Fibroblast of villous mesenchyme (primary cell): ENCODE data around the gene SMC1B. TPM values are rescaled to one million over a fixed set of nuclear protein-coding genes. Genes with fewer than 3 reads are reported as not detected.
"Not testable (repeated sequence)": the region's sequence is repeated elsewhere in the genome, so short reads cannot be mapped to it uniquely, and the experiment has no call there.

Source experiments
- DNase-seq: peaks from one replicate; pipeline ENCODE4 v3.0.0-alpha.2; 2010; ENCODE audit warnings: low read depth
- H3K4me3 ChIP-seq: 2 replicates; pipeline ENCODE4 v1.5.1; 2011; ENCODE audit warnings: low read depth, mild to moderate bottlenecking, low read length
- CTCF ChIP-seq: IDR thresholded peaks from 2 replicates; pipeline ENCODE4 v1.5.1; 2012; ENCODE audit warnings: low read depth, mild to moderate bottlenecking, low read length; ENCODE audit not compliant: insufficient read depth
- total RNA-seq: library from RNA; depleted of rRNA; stranded (reverse); fragments of >200 nt; gene quantifications from 2 replicates; pipeline ENCODE4 v1.2.3, GENCODE V29; 2012

SMC1B gene
- total RNA-seq, 1 donor: not detected

- H3K4me3 ChIP-seq: no peak overlapping the region
- TF ChIP-seq CTCF: no peak
- DNase-seq: peak; percentile 43
Measured at GRCh38 chr22:45442116-45442515, 28.7 kb upstream of the SMC1B start.

- TF ChIP-seq CTCF: peak; percentile 76
Measured at GRCh38 chr22:45441138-45441537, 27.7 kb upstream of the SMC1B start.

GRCh38 chr22:45440688-45441087, 27.3 kb upstream of the SMC1B start:
- not testable (repeated sequence) for DNase-seq, H3K4me3 ChIP-seq

More at GRCh38 chr22:45441138-45441537, 27.7 kb upstream of the SMC1B start:
- no peak overlapping the region for H3K4me3 ChIP-seq
- peak; percentile 79 for DNase-seq

GRCh38 chr22:45438336-45438735, 24.9 kb upstream of the SMC1B start:
- DNase-seq: peak; percentile 73
- no peak for TF ChIP-seq CTCF
- H3K4me3 ChIP-seq: no peak overlapping the region

GRCh38 chr22:45436871-45437517, 23.6 kb upstream of the SMC1B start:
- DNase-seq, H3K4me3 ChIP-seq: not testable (repeated sequence)

- DNase-seq: peak; percentile 95
- no peak overlapping the region for H3K4me3 ChIP-seq
- TF ChIP-seq CTCF: peak; percentile 97
Measured at GRCh38 chr22:45435544-45436139, 22.2 kb upstream of the SMC1B start.

GRCh38 chr22:45434981-45435380, 21.6 kb upstream of the SMC1B start:
- DNase-seq: no peak
- no peak for TF ChIP-seq CTCF
- H3K4me3 ChIP-seq: no peak overlapping the region

GRCh38 chr22:45430871-45431270, 17.5 kb upstream of the SMC1B start:
- H3K4me3 ChIP-seq: no peak overlapping the region
- no peak for TF ChIP-seq CTCF
- no peak for DNase-seq
